ENCODE data around the gene EDN3.
"Not testable (repeated sequence)": the region's sequence is repeated elsewhere in the genome, so short reads cannot be mapped to it uniquely, and the experiment has no call there.

Gene EDN3

DNA sequence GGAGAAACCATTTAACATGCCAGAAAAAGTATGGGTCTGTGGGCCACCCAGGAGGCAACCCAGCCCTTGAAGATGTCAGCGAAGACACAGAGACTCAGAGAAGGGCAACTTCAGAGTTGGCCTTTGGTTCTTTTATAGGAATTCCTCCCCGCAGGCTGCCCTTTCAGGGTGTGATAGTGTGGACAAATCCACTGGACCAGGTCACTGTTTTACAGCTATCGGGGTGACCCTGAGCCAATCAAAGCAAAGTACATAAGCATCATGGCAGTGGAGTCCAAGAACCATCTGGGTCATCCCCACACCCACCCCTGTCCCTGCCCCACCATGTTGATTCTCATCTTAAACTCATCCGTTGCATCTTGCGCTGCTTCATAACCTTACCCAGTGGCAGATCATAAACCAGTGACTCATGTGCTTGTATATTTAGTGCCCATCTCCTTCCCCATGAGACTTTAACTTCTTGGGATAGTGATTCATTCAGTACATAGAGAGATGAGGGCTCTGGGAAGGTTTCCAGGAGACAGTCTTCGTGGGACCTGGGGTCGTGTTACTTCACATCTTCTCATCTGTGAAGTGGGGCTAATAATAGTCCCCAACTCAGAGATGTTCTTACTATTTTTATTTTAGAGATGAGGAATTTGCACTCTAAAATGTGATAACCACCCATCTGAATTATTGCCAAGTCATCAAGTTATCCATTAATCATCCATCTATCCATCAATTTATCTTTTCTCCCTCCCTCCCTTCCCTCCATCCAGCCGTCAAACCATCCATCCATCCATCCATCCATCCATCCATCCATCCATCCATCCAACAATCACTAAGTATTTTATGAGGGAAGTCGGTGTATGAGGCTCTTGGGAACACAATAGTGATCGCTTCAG lies 51.0 kb downstream of the EDN3 start:
- DNase-seq (ENCODE audit: extremely low read depth, low read depth), result peak; percentile 14
- no peak overlapping the region for H3K4me3 ChIP-seq (replicated peaks; ENCODE audit: low read depth, low read length)
- TF ChIP-seq, protein P1, sequence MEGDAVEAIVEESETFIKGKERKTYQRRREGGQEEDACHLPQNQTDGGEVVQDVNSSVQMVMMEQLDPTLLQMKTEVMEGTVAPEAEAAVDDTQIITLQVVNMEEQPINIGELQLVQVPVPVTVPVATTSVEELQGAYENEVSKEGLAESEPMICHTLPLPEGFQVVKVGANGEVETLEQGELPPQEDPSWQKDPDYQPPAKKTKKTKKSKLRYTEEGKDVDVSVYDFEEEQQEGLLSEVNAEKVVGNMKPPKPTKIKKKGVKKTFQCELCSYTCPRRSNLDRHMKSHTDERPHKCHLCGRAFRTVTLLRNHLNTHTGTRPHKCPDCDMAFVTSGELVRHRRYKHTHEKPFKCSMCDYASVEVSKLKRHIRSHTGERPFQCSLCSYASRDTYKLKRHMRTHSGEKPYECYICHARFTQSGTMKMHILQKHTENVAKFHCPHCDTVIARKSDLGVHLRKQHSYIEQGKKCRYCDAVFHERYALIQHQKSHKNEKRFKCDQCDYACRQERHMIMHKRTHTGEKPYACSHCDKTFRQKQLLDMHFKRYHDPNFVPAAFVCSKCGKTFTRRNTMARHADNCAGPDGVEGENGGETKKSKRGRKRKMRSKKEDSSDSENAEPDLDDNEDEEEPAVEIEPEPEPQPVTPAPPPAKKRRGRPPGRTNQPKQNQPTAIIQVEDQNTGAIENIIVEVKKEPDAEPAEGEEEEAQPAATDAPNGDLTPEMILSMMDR (IDR thresholded peaks at IDR 0.05; ENCODE audit: low read depth, low read length, missing control alignments), result no peak

DNA sequence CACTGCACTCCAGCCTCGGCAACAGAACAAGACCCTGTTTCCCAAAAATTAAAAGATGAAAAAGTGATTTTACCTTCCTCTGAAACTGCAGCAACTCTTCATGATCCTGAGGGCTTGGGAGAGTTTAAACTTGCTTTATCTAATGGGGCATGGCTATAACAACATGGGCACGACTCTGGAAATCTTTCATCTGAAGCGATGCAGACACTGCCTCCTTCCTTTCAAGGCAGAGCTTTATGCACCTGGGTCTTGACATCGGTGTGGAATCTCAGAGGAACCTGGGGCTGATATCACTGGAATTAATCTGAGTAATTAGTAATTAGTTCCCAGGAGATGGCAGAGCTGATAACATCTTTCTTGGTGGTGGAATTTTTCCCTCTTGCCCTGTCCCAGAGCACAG lies 52.1 kb downstream of the EDN3 start:
- TF ChIP-seq, protein P1 (IDR thresholded peaks at IDR 0.05; ENCODE audit: low read depth, low read length, missing control alignments), result no peak
- no peak overlapping the region for H3K4me3 ChIP-seq (replicated peaks; ENCODE audit: low read depth, low read length)
- DNase-seq (ENCODE audit: extremely low read depth, low read depth), result no peak

DNA sequence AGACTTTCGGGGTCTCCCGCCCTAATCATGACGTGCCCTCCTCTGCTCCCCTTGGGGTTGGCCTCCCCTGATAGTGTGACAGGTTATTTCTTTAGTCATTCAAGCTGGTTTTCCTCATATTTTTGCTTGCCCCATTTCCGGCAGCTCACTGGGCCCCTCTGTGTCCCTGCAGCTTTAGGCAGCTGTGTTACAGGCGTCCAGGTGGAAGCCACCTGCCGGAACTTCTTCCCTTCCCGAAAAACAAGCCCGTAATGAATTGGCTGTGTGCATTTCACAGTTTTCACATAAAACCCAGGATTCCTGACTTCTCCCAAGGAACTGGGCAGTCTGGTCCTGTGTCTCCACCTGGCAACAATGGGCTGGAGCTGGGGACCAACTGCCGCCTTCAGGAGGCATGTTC lies 52.6 kb downstream of the EDN3 start:
- TF ChIP-seq, protein P1 (IDR thresholded peaks at IDR 0.05; ENCODE audit: low read depth, low read length, missing control alignments), result no peak
- no peak for DNase-seq (ENCODE audit: extremely low read depth, low read depth)

DNA sequence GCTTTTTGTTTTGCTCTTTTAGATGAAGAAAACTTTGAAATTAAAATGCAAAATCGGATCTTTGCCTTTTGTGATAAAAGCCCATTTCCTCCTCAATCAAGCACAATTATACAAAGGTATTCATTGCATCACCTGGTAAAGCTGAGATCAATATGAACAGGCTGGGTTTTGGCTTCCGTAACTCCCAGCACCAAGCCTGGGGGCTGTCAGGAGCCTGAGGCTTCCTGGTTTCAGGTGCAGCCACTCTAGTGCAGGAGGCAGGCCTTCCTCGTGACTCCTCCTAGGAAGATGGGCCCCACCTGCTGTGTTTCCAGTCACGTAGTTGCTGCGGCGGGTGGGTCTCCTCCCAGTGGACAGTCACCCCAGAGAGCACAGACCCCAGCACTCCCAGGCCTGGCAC lies 54.0 kb downstream of the EDN3 start:
- H3K4me3 ChIP-seq (replicated peaks; ENCODE audit: low read depth, low read length), result no peak overlapping the region
- DNase-seq (ENCODE audit: extremely low read depth, low read depth), result no peak
- TF ChIP-seq, protein P1 (IDR thresholded peaks at IDR 0.05; ENCODE audit: low read depth, low read length, missing control alignments), result no peak

More for the DNA sequence above, 52.6 kb downstream of the EDN3 start:
- H3K4me3 ChIP-seq (replicated peaks; ENCODE audit: low read depth, low read length), result no peak overlapping the region

DNA sequence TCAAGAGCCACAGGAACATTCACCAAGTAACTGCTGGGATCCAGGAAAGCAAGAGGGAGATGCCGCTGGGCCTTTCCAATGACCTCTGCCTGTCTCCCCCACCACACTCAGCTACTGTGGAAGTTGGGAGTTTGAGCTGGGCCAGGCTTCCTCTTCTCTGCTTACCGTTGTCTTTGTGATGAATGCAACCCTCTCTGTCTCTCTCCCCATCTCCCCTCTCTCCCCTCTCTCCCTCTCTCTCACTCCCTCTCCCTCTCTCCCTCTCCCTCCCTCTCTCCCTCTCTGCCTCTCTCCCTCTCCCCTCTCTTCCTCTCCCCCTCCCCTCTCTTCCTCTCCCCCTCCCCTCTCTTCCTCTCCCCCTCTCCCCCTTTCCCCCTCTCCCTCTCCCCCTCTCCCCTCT lies 54.8 kb downstream of the EDN3 start:
- no peak overlapping the region for H3K4me3 ChIP-seq (replicated peaks; ENCODE audit: low read depth, low read length)
- TF ChIP-seq, protein P1 (IDR thresholded peaks at IDR 0.05; ENCODE audit: low read depth, low read length, missing control alignments), result no peak
- DNase-seq (ENCODE audit: extremely low read depth, low read depth), result no peak

DNA sequence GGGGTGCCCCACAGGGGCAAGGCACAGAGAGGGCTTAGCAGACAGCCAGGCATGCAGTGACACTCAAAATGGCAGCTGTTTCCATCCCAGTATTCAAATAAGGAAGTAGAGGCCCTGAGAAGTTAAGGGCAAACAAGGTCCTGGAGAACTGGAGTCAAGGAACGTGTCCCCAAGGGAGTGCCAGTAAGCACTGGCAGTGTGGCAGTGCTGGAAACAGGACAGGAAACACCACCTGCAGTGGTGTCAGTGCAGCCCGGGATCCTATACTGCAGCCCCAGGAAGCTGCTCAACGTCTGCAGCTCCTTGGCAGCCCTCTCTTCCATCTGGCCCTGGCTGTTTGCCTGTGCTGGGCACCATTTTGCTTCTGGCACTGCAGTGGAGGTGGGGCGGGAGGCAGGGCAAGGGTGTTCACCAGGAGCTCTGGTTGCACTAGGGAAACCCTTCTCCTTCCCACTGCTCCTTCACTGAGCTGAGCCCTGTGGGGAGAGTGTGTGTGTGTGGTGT lies 56.3 kb downstream of the EDN3 start:
- TF ChIP-seq, protein P1 (IDR thresholded peaks at IDR 0.05; ENCODE audit: low read depth, low read length, missing control alignments), result no peak
- no peak overlapping the region for H3K4me3 ChIP-seq (replicated peaks; ENCODE audit: low read depth, low read length)
- DNase-seq (ENCODE audit: extremely low read depth, low read depth), result no peak

DNA sequence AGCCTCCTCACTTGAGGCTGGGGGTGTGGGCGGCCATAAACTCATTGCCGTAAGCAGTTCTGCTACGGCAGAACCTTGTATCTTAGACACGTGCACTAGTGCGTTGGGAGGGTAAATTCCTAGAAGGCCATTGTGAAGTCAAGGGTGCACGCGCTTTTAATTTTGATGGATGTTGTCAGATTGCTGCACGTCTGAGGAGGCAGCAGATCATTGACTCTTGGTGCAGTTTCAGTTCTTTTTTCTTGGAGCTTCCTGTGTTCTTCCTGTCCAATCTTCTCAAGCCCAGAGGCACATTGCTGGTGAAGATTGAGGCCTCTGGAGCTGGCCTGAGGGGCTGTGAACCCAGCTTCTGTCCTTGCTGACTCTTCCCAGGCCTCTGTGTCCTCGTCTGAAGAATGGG lies 58.4 kb downstream of the EDN3 start:
- DNase-seq (ENCODE audit: extremely low read depth, low read depth); H3K4me3 ChIP-seq (replicated peaks; ENCODE audit: low read depth, low read length): not testable (repeated sequence)

Data from HFF-Myc (cell line).